GM10266 (cell line): ENCODE results near the gene GAK.

Experiments used
- DNase-seq: peaks from one replicate; pipeline ENCODE4 v3.0.0; 2012; ENCODE audit errors: extremely low spot score
- CTCF ChIP-seq: IDR thresholded peaks from 2 replicates; pipeline ENCODE4 v1.5.1; 2012; ENCODE audit warnings: mild to moderate bottlenecking, low read depth; ENCODE audit not compliant: control insufficient read depth, insufficient read depth; ENCODE audit errors: missing control alignments

GAK gene

GRCh38 chr4:836003-836511 is 96.1 kb downstream of the GAK start:
- no peak for TF ChIP-seq CTCF
- no peak for DNase-seq

GRCh38 chr4:835148-836002 is 96.7 kb downstream of the GAK start:
- DNase-seq: no peak
- TF ChIP-seq CTCF: no peak

- DNase-seq: no peak
- TF ChIP-seq CTCF: no peak
Measured at GRCh38 chr4:834368-835147, 97.6 kb downstream of the GAK start.

- TF ChIP-seq CTCF: no peak
- DNase-seq: no peak
Measured at GRCh38 chr4:833731-834367, 98.3 kb downstream of the GAK start.

DNA sequence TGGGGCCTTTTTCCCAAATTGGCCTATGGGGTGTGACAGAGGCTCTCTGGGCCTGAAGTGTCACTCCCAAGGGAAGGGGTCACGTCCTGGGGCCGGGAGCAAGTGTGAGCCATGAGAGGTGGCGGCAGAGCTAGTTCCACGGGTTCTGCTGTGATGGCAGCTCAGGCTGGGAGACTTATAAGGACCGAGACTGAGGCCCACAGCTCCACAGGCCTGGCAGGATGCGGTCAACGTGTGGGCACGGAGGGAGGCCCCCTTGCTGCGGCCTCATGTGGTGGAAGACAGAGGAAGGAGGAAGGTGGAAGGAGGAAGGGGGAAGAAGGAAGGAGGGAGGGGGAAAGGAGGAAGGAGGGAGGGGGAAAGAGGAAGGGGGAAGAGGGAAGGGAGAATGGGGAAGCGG is 99.0 kb downstream of the GAK start:
- no peak for TF ChIP-seq CTCF
- no peak for DNase-seq

- no peak for TF ChIP-seq CTCF
- no peak for DNase-seq
Measured at GRCh38 chr4:832536-832935, 99.6 kb downstream of the GAK start.
